Neural cell (in vitro differentiated cells): Measurements from ENCODE around the gene SLC16A8. TPM values are rescaled to one million over a fixed set of nuclear protein-coding genes. Genes with fewer than 3 reads are reported as not detected.

Experiments
- H2AFZ ChIP-seq: fragments of 200-600, 300-800 bp; sonication (generic), shearing (Covaris generic); 2 replicates; pipeline ENCODE4 v1.6.0; 2014; ENCODE audit warnings: low read depth, mild to moderate bottlenecking, antibody characterized with exemption, low read length, moderate library complexity
- H3F3A ChIP-seq: fragments of 200-600 bp; shearing (Covaris generic); 2 replicates; pipeline ENCODE4 v1.6.1; 2016; ENCODE audit warnings: mild to moderate bottlenecking, moderate library complexity, mixed read lengths, antibody characterized with exemption, low read length; ENCODE audit not compliant: insufficient read depth, poor library complexity, severe bottlenecking
- H3K27ac ChIP-seq: fragments of 200-600, 300-800 bp; sonication (generic), shearing (Covaris generic); 2 replicates; pipeline ENCODE4 v1.5.1; 2014; ENCODE audit warnings: mild to moderate bottlenecking, low read length, moderate library complexity
- H3K27me3 ChIP-seq: fragments of 300-800, 200-600 bp; sonication (generic), shearing (Covaris generic); 2 replicates; pipeline ENCODE4 v1.6.0; 2014; ENCODE audit warnings: mild to moderate bottlenecking, low read depth, low read length, moderate library complexity; ENCODE audit not compliant: insufficient read depth
- H3K36me3 ChIP-seq: fragments of 300-800, 200-600 bp; sonication (generic), shearing (Covaris generic); 2 replicates; pipeline ENCODE4 v1.5.1; 2014; ENCODE audit warnings: mild to moderate bottlenecking, antibody characterized with exemption, low read length, moderate library complexity; ENCODE audit not compliant: insufficient read depth
- H3K4me2 ChIP-seq: fragments of 300-800, 200-600 bp; sonication (generic), shearing (Covaris generic); 2 replicates; pipeline ENCODE4 v1.6.0; 2014; ENCODE audit warnings: mild to moderate bottlenecking, low read length
- H3K4me3 ChIP-seq: fragments of 300-800, 200-600 bp; sonication (generic), shearing (Covaris generic); 2 replicates; pipeline ENCODE4 v1.5.1; 2014; ENCODE audit warnings: mild to moderate bottlenecking, low read length, moderate library complexity
- H3K79me2 ChIP-seq: fragments of 200-600 bp; shearing (Covaris generic); replicated peaks from 2 replicates; pipeline ENCODE4 v1.6.0; 2014; ENCODE audit warnings: mild to moderate bottlenecking, low read length, moderate library complexity; ENCODE audit not compliant: insufficient read depth
- H3K9ac ChIP-seq: fragments of 300-800, 200-600 bp; sonication (generic), shearing (Covaris generic); 2 replicates; pipeline ENCODE4 v1.6.1; 2016; ENCODE audit warnings: mild to moderate bottlenecking, low read length, mixed read lengths
- H3K9me2 ChIP-seq: fragments of 200-600 bp; shearing (Covaris generic); 2 replicates; pipeline ENCODE4 v1.6.1; 2016; ENCODE audit warnings: mild to moderate bottlenecking, low read length, mixed read lengths; ENCODE audit not compliant: insufficient read depth
- H3K9me3 ChIP-seq: fragments of 200-600, 300-800 bp; sonication (generic), shearing (Covaris generic); 2 replicates; pipeline ENCODE4 v1.6.1; 2016; ENCODE audit warnings: mild to moderate bottlenecking, mixed run types, low read length, moderate library complexity, mixed read lengths
- H4K20me1 ChIP-seq: fragments of 200-600 bp; shearing (Covaris generic); 2 replicates; pipeline ENCODE4 v1.6.1; 2016; ENCODE audit warnings: mild to moderate bottlenecking, mixed run types; ENCODE audit not compliant: insufficient read depth
- CTCF ChIP-seq: fragments of 450-650 bp; IDR thresholded peaks from 2 replicates; pipeline ENCODE4 v1.5.1; 2014; ENCODE audit warnings: antibody characterized with exemption, mild to moderate bottlenecking, moderate library complexity; ENCODE audit not compliant: poor library complexity, severe bottlenecking
- EP300 ChIP-seq: fragments of 450-650 bp; conservative IDR thresholded peaks from 2 replicates; pipeline ENCODE4 v1.6.1; 2014; ENCODE audit warnings: antibody characterized with exemption, mild to moderate bottlenecking, moderate library complexity; ENCODE audit not compliant: poor library complexity, severe bottlenecking
- EZH2 ChIP-seq: fragments of 200-600, 300-800 bp; shearing (Covaris generic), sonication (generic); IDR thresholded peaks from 2 replicates; pipeline ENCODE4 v1.6.1; 2014; ENCODE audit warnings: antibody characterized with exemption, low read length, borderline replicate concordance, mild to moderate bottlenecking; ENCODE audit not compliant: insufficient read depth, poor library complexity, severe bottlenecking
- MXI1 ChIP-seq: fragments of 450-650 bp; conservative IDR thresholded peaks from 2 replicates; pipeline ENCODE4 v1.6.1; 2014; ENCODE audit warnings: antibody characterized with exemption, mild to moderate bottlenecking; ENCODE audit not compliant: poor library complexity, severe bottlenecking
- POLR2AphosphoS5 ChIP-seq: IDR thresholded peaks from 2 replicates; pipeline ENCODE4 v1.6.1; 2012
- RAD21 ChIP-seq: fragments of 450-650 bp; conservative IDR thresholded peaks from 2 replicates; pipeline ENCODE4 v1.6.1; 2014; ENCODE audit warnings: antibody characterized with exemption, mild to moderate bottlenecking, moderate library complexity
- REST ChIP-seq: IDR thresholded peaks from 2 replicates; pipeline ENCODE4 v1.6.1; 2012; ENCODE audit warnings: borderline replicate concordance
- SMC3 ChIP-seq: fragments of 450-650 bp; conservative IDR thresholded peaks from 2 replicates; pipeline ENCODE4 v1.6.1; 2014; ENCODE audit warnings: antibody characterized with exemption, mild to moderate bottlenecking, moderate library complexity; ENCODE audit not compliant: poor library complexity
- TAF1 ChIP-seq: IDR thresholded peaks from 2 replicates; pipeline ENCODE4 v1.6.1; 2012; ENCODE audit warnings: low read depth
- polyA plus RNA-seq: library from polyadenylated mRNA; depleted of rRNA; stranded (reverse); fragments of >200 nt; gene quantifications from 2 replicates; pipeline ENCODE4 v1.2.3, GENCODE V29; 2014

The SLC16A8 gene
- polyA plus RNA-seq, 1 donor from 2014 or later = not detected

- TF ChIP-seq RAD21 (no peak), SMC3 (no peak), REST (no peak), EP300 (no peak), CTCF (no peak), MXI1 (no peak), POLR2AphosphoS5 (no peak), EZH2 (no peak), TAF1 (no peak)
- Histone ChIP-seq H2AFZ (no peak overlapping the region), H4K20me1 (no peaks in the 10 kb centered on the region), H3K4me3 (no peak overlapping the region), H3K27ac (no peak overlapping the region), H3F3A (no peaks in the 10 kb centered on the region), H3K79me2 (no peaks in the 10 kb centered on the region), H3K9me2 (no peaks in the 10 kb centered on the region), H3K9me3 (no peaks in the 10 kb centered on the region), H3K9ac (no peak overlapping the region), H3K4me2 (no peak overlapping the region), H3K36me3 (no peaks in the 10 kb centered on the region), H3K27me3 (no peaks in the 10 kb centered on the region)
Measured at GRCh38 chr22:38132794-38133193, 48.8 kb upstream of the SLC16A8 start.

- Histone ChIP-seq H3K9me2 (no peaks in the 10 kb centered on the region), H3K4me3 (no peak overlapping the region), H2AFZ (no peak overlapping the region), H3K27me3 (no peaks in the 10 kb centered on the region), H3K9ac (no peak overlapping the region), H3K27ac (no peak overlapping the region), H3F3A (no peaks in the 10 kb centered on the region), H3K9me3 (no peaks in the 10 kb centered on the region), H4K20me1 (no peaks in the 10 kb centered on the region), H3K79me2 (no peaks in the 10 kb centered on the region), H3K36me3 (no peaks in the 10 kb centered on the region), H3K4me2 (no peak overlapping the region)
- no peak for TF ChIP-seq EZH2
- no peak for TF ChIP-seq POLR2AphosphoS5
- no peak for TF ChIP-seq REST
- no peak for TF ChIP-seq CTCF
- no peak for TF ChIP-seq TAF1
Measured at GRCh38 chr22:38132136-38132535, 48.2 kb upstream of the SLC16A8 start.
